Measurements from ENCODE around the gene GPR18. TPM values are rescaled to one million over a fixed set of nuclear protein-coding genes. Genes with fewer than 3 reads are reported as not detected.

GPR18 gene
- total RNA-seq, 1 experiment from 2014 or later: not detected

DNA sequence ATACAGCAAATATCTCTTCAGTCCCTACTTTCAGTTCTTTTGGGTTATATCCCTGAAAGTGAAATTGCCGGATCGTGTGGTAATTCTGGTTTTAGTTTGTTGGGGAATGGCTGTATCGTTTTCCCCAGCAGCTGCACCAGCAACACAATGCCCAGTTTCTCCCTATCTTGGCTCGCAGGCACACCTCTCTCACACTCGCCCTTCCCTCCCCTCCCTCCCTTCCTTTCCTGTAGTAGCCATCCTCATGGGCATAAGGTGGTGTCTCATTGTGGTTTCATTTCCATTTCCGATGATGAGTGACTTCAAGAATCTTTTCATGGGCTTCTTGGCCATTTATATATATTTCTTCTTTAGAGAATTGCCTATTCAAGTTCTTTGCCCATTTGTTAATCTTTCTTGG is 8.6 kb upstream of the GPR18 start:
- ATAC-seq (no peak), DNase-seq (ENCODE audit: low read depth, low spot score) (no peak)
- intact Hi-C loops (cut with micrococcal nuclease): loop anchor here (1.0 to 10.0 kb wide), 4 partner anchors 70 to 422 kb away; no protein-coding TSS in a partner anchor
- POLR2A ChIA-PET: interaction anchor here (1.4 kb wide), 1 partner anchor 90 kb away, joined by 3 read pairs; no protein-coding TSS in a partner anchor
- Histone ChIP-seq H3K9me3 (ENCODE audit: control insufficient read depth in 1 of 2, insufficient read depth in 1 of 2, low read depth in 1 of 2, low read length in 2 of 2) (no peaks in the 10 kb centered on the region), H3K4me2 (ENCODE audit: low read length) (no peak overlapping the region), H3K79me2 (ENCODE audit: insufficient read depth, low read length) (peaks cover 22% of the 10 kb centered on the region), H3K4me1 (ENCODE audit: control insufficient read depth in 1 of 2, insufficient read depth in 2 of 2, low read length in 2 of 2) (no peaks in the 10 kb centered on the region), H3K9ac (ENCODE audit: low read length) (no peak overlapping the region), H3K9me2 (ENCODE audit: insufficient read depth) (no peaks in the 10 kb centered on the region), H2AFZ (ENCODE audit: low read depth, low read length, poor library complexity, severe bottlenecking) (no peak overlapping the region), H3K36me3 (ENCODE audit: control insufficient read depth in 1 of 2, insufficient read depth in 2 of 2, low read length in 2 of 2) (peaks cover 0 to 2% of the 10 kb centered on the region in 2 experiments; a peak in 1 of 4 replicates), H3K27me3 (ENCODE audit: insufficient read depth, low read length) (no peaks in the 10 kb centered on the region), H3K27ac (ENCODE audit: low read depth, low read length) (no peak overlapping the region), H3K4me3 (replicated peaks in 1 of 2; ENCODE audit: low read depth in 1 of 2, low read length in 2 of 2) (no peak overlapping the region), H4K20me1 (ENCODE audit: insufficient read depth) (no peaks in the 10 kb centered on the region)
- no TSS peak for BruUV-seq (replicated peaks)
- CTCF ChIA-PET: interaction anchor here (0.7 to 6.7 kb wide), 5 partner anchors 8 to 427 kb away, joined by 3 to 90 read pairs (median 8); no protein-coding TSS in a partner anchor
- TF ChIP-seq TCF7L2 (IDR thresholded peaks at IDR 0.05; ENCODE audit: borderline replicate concordance, extremely low read depth, insufficient read depth, insufficient read length) (no peak), POLR2A (IDR thresholded peaks at IDR 0.05; ENCODE audit: borderline replicate concordance, extremely low read depth, insufficient read depth, insufficient read length) (no peak), ZNF274 (IDR thresholded peaks at IDR 0.05; ENCODE audit: low read depth, low read length) (no peak), JUND (IDR thresholded peaks at IDR 0.05) (no peak), EGR1 (IDR thresholded peaks at IDR 0.05; ENCODE audit: low read depth) (no peak), ELF1 (IDR thresholded peaks at IDR 0.05; ENCODE audit: borderline replicate concordance, low read depth) (no peak), FOSL1 (IDR thresholded peaks at IDR 0.05; ENCODE audit: low read depth) (no peak), RAD21 (IDR thresholded peaks at IDR 0.05; ENCODE audit: low read depth) (no peak), SIN3A (IDR thresholded peaks at IDR 0.05; ENCODE audit: low read depth) (no peak), SP1 (IDR thresholded peaks at IDR 0.05; ENCODE audit: low read depth) (no peak), CBX3 (IDR thresholded peaks at IDR 0.05; ENCODE audit: low read depth) (no peak), SRF (IDR thresholded peaks at IDR 0.05; ENCODE audit: low read depth) (no peak), EZH2phosphoT487 (IDR thresholded peaks at IDR 0.05; ENCODE audit: borderline replicate concordance) (no peak)
- TF ChIP-seq, protein P1, sequence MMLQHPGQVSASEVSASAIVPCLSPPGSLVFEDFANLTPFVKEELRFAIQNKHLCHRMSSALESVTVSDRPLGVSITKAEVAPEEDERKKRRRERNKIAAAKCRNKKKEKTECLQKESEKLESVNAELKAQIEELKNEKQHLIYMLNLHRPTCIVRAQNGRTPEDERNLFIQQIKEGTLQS (IDR thresholded peaks at IDR 0.05): no peak
- TF ChIP-seq, protein P2, sequence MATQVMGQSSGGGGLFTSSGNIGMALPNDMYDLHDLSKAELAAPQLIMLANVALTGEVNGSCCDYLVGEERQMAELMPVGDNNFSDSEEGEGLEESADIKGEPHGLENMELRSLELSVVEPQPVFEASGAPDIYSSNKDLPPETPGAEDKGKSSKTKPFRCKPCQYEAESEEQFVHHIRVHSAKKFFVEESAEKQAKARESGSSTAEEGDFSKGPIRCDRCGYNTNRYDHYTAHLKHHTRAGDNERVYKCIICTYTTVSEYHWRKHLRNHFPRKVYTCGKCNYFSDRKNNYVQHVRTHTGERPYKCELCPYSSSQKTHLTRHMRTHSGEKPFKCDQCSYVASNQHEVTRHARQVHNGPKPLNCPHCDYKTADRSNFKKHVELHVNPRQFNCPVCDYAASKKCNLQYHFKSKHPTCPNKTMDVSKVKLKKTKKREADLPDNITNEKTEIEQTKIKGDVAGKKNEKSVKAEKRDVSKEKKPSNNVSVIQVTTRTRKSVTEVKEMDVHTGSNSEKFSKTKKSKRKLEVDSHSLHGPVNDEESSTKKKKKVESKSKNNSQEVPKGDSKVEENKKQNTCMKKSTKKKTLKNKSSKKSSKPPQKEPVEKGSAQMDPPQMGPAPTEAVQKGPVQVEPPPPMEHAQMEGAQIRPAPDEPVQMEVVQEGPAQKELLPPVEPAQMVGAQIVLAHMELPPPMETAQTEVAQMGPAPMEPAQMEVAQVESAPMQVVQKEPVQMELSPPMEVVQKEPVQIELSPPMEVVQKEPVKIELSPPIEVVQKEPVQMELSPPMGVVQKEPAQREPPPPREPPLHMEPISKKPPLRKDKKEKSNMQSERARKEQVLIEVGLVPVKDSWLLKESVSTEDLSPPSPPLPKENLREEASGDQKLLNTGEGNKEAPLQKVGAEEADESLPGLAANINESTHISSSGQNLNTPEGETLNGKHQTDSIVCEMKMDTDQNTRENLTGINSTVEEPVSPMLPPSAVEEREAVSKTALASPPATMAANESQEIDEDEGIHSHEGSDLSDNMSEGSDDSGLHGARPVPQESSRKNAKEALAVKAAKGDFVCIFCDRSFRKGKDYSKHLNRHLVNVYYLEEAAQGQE (IDR thresholded peaks at IDR 0.05; ENCODE audit: low read depth): no peak
- TF ChIP-seq, protein P3, sequence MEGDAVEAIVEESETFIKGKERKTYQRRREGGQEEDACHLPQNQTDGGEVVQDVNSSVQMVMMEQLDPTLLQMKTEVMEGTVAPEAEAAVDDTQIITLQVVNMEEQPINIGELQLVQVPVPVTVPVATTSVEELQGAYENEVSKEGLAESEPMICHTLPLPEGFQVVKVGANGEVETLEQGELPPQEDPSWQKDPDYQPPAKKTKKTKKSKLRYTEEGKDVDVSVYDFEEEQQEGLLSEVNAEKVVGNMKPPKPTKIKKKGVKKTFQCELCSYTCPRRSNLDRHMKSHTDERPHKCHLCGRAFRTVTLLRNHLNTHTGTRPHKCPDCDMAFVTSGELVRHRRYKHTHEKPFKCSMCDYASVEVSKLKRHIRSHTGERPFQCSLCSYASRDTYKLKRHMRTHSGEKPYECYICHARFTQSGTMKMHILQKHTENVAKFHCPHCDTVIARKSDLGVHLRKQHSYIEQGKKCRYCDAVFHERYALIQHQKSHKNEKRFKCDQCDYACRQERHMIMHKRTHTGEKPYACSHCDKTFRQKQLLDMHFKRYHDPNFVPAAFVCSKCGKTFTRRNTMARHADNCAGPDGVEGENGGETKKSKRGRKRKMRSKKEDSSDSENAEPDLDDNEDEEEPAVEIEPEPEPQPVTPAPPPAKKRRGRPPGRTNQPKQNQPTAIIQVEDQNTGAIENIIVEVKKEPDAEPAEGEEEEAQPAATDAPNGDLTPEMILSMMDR (IDR thresholded peaks at IDR 0.05 in 2 of 3, conservative IDR thresholded peaks at IDR 0.05 in 1 of 3; ENCODE audit: borderline replicate concordance in 1 of 3, insufficient read depth in 1 of 3, low read depth in 2 of 3, low read length in 2 of 3): no peak
- TF ChIP-seq, protein P4, sequence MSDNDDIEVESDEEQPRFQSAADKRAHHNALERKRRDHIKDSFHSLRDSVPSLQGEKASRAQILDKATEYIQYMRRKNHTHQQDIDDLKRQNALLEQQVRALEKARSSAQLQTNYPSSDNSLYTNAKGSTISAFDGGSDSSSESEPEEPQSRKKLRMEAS (IDR thresholded peaks at IDR 0.05): no peak
- TF ChIP-seq, protein P5, sequence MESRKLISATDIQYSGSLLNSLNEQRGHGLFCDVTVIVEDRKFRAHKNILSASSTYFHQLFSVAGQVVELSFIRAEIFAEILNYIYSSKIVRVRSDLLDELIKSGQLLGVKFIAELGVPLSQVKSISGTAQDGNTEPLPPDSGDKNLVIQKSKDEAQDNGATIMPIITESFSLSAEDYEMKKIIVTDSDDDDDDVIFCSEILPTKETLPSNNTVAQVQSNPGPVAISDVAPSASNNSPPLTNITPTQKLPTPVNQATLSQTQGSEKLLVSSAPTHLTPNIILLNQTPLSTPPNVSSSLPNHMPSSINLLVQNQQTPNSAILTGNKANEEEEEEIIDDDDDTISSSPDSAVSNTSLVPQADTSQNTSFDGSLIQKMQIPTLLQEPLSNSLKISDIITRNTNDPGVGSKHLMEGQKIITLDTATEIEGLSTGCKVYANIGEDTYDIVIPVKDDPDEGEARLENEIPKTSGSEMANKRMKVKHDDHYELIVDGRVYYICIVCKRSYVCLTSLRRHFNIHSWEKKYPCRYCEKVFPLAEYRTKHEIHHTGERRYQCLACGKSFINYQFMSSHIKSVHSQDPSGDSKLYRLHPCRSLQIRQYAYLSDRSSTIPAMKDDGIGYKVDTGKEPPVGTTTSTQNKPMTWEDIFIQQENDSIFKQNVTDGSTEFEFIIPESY (IDR thresholded peaks at IDR 0.05; ENCODE audit: extremely low read depth, insufficient replicate concordance, low read length): no peak
- RAD21 ChIA-PET (ENCODE audit: low non-redundant PET in 1 of 2, low total read pairs in 2 of 2, uncharacterized antibody in 2 of 2, unreplicated experiment in 2 of 2): no interaction called here
